SK-N-SH (cell line): ENCODE results near the gene KRTAP4-12.

Experiments
- CHD2 ChIP-seq: fragments of 150-350 bp; IDR thresholded peaks from 2 replicates; pipeline ENCODE4 v1.6.1; 2018; ENCODE audit warnings: low read length; ENCODE audit not compliant: partially characterized antibody
- CTCF ChIP-seq: fragments of 200-600 bp; sonication (generic); IDR thresholded peaks from 2 replicates; pipeline ENCODE4 v1.6.1; 2017; ENCODE audit warnings: antibody characterized with exemption, mild to moderate bottlenecking, moderate library complexity
- EZH2phosphoT487 ChIP-seq: fragments of 200-600 bp; sonication (generic); IDR thresholded peaks from 2 replicates; pipeline ENCODE4 v1.6.1; 2017; ENCODE audit warnings: low read depth, mixed run types, mild to moderate bottlenecking, antibody characterized with exemption, moderate library complexity, borderline replicate concordance
- IRF3 ChIP-seq: fragments of 150-350 bp; IDR thresholded peaks from 2 replicates; pipeline ENCODE4 v1.6.1; 2016; ENCODE audit warnings: mild to moderate bottlenecking, low read depth, low read length
- MAX ChIP-seq: IDR thresholded peaks from 2 replicates; pipeline ENCODE4 v1.4.0; 2012; ENCODE audit warnings: low read depth
- MEF2A ChIP-seq: IDR thresholded peaks from 2 replicates; pipeline ENCODE4 v1.4.0; 2012; ENCODE audit warnings: low read depth, borderline replicate concordance
- NRF1 ChIP-seq: IDR thresholded peaks from 2 replicates; pipeline ENCODE4 v1.6.1; 2012; ENCODE audit warnings: low read depth, mild to moderate bottlenecking, low read length
- PBX3 ChIP-seq: IDR thresholded peaks from 2 replicates; pipeline ENCODE4; 2012
- POLR2AphosphoS5 ChIP-seq: IDR thresholded peaks from 2 replicates; pipeline ENCODE4 v1.6.1; 2012; ENCODE audit warnings: low read depth, low read length
- RXRA ChIP-seq: IDR thresholded peaks from 2 replicates; pipeline ENCODE4 v1.4.0; 2012; ENCODE audit warnings: low read depth, mild to moderate bottlenecking, borderline replicate concordance
- SIN3A ChIP-seq: IDR thresholded peaks from 2 replicates; pipeline ENCODE4 v1.6.1; 2012; ENCODE audit warnings: low read depth, mild to moderate bottlenecking, low read length, moderate library complexity, borderline replicate concordance
- SMC3 ChIP-seq: IDR thresholded peaks from 2 replicates; pipeline ENCODE4 v1.6.1; 2012; ENCODE audit warnings: low read depth, low read length, improper control_type of control experiment
- TAF1 ChIP-seq: IDR thresholded peaks from 2 replicates; pipeline ENCODE4 v1.6.1; 2012; ENCODE audit warnings: low read depth, mild to moderate bottlenecking, low read length, moderate library complexity, borderline replicate concordance

- TF ChIP-seq MEF2A, result no peak
- no peak for TF ChIP-seq SIN3A
- no peak for TF ChIP-seq RXRA
- TF ChIP-seq EZH2phosphoT487, result no peak
- no peak for TF ChIP-seq PBX3
- no peak for TF ChIP-seq CTCF
- no peak for TF ChIP-seq IRF3
- TF ChIP-seq NRF1, result no peak
- no peak for TF ChIP-seq POLR2AphosphoS5
- no peak for TF ChIP-seq CHD2
- no peak for TF ChIP-seq MAX
- TF ChIP-seq SMC3, result no peak
- no peak for TF ChIP-seq TAF1
Measured at GRCh38 chr17:41140360-41141131, 16.6 kb upstream of the KRTAP4-12 start, which contains the start of gene KRTAP4-6.
